ENCODE results near the gene NAT14.
A peak's percentile ranks its signal among the peaks of the same experiment; 100 is the strongest.

The NAT14 gene

DNA sequence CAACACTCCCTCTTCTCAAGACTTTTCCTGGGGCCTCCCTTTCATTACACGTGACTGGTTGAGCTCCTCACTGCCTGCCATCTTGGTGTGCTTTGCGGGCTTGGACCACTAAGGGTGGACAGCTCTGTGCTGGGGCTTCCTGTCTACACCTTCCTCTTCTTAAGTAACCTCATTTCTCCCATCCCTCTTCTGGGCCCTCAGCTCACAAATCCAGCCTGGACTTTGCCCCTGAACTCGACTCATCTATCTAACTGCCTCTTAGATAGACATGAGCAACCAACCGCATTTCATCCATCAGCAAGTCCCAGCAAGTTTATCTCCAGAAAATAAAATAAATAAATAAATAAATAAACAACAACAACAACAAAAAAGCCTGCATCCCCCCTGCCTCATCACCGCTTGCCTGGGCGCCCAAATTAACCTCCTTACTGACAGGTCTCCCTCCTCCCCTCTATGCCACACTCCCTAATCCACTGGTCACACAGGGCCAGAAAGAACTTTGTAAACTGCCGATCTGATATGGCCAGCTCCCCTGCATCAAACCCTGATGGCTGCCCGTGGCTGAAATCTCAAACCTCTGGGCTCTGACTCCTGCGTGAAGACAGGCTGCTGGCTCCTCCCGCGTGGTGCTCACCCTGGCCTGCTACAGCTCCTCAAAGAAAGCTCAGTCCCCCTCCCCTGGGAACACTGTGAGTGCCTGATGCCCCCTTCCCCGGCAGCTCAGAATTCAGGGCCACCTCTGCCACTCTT is 31.3 kb upstream of the NAT14 start:
- no peak for DNase-seq

- peak; percentile 80 for DNase-seq
These were observed 30.2 kb upstream of the NAT14 start for GRCh38 chr19:55454787-55455243.

DNA sequence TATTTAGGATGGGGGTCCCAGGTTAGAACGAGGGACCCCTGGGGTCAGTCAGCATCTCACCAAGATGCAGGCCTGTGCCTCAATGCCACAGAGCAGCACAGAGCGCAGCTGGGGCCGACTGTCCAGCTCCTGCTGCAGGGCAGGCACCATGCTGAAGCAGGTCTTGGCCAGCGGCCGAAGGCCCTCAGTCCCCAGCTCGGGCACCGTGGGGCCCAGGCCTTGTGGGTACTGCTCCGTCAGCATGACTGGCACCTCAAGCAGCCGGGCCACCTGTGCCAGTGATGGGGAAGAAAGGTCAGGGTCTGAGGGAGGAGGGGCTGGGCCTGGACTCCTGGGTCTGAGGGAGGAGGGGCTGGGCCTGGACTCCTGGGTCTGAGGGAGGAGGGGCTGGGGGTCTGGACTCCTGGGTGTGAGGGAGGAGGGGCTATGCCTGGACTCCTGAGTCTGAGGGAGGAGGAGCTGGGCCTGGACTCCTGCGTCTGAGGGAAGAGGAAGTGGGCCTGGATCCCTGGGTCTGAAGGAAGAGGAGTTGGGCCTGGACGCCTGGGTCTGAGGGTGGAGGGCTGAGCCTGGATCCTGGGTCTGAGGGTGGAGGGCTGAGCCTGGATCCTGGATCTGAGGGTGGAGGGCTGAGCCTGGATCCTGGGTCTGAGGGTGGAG is 29.3 kb upstream of the NAT14 start:
- DNase-seq, result no peak

DNA sequence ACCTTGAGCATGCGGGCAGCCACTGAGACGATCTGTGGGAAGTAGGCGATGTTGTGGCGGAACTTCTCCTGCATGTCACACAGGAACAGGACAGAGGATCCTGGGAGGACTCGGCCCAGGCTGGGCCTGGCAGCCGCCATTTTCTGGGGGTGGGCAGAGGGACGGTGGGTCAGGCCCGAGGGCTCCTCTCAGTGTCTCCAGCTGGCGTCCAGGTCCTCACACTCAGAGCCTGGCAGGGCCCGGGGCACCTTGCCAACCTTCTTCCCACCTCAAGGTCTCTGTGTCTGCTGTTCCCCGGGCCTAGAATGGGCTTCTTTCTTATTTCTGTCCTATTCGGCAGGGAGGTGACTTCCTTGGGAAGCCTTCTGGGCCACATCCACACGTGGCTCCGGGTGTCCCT is 28.6 kb upstream of the NAT14 start:
- no peak for DNase-seq

DNA sequence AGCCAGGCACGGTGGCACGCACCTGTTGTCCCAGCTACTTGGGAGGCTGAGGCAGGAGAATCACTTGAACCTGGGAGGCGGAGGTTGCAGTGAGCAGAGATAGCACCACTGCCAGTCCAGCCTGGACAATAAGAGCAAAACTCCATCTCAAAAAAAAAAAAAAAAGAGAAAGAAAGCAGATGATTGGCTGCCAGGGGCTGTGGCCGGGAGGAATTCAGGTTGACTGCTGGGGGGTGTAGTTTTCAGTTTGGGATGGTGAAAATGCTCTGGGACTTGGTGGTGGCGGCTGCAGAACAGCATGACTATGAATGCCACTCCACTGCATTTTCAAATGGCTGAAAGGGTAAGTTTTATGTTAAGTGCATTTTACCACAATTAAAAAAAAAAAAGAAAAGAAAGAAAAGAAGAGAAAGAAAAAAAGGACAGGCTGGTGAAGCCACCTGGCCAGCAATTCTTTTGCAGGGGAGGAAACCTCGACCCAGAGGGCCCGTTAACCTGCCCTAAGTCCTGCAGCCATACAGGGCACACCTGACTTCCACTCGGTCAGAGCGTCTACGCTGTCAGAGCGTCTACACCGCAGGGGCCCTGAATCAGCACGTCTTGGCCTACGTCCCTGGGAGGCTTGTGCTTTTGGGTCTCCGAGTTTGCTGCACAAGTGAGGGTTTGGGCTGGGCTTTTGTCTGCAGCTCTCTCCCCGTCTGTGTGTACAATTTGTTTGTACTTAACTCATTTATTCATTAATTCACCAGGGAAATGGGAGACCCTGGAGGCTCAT is 27.1 kb upstream of the NAT14 start:
- DNase-seq, result no peak

DNA sequence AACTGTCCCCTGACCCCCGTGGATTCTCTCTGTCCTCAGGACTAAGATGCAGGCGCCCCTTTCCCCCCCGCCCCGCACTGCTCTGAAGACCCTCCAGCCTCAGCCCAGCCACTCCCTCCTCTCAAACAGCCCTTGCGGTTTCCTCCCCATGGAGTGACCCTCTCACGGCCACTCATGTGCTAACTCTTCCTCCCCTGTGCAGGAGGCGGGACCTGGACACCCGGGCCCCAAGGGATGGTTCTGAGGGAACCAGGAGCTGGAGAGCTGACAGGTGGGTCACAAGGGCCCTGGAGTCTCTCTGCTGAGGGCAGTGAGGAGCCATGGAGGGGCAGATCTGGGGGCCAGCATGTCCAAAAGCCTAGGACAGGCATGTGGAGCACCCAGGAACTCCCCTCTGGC is 25.4 kb upstream of the NAT14 start:
- no peak for DNase-seq

GRCh38 chr19:55459950-55460657 is 24.9 kb upstream of the NAT14 start:
- no peak for DNase-seq

GRCh38 chr19:55460670-55461258 is 24.2 kb upstream of the NAT14 start:
- peak; percentile 72 for DNase-seq

DNA sequence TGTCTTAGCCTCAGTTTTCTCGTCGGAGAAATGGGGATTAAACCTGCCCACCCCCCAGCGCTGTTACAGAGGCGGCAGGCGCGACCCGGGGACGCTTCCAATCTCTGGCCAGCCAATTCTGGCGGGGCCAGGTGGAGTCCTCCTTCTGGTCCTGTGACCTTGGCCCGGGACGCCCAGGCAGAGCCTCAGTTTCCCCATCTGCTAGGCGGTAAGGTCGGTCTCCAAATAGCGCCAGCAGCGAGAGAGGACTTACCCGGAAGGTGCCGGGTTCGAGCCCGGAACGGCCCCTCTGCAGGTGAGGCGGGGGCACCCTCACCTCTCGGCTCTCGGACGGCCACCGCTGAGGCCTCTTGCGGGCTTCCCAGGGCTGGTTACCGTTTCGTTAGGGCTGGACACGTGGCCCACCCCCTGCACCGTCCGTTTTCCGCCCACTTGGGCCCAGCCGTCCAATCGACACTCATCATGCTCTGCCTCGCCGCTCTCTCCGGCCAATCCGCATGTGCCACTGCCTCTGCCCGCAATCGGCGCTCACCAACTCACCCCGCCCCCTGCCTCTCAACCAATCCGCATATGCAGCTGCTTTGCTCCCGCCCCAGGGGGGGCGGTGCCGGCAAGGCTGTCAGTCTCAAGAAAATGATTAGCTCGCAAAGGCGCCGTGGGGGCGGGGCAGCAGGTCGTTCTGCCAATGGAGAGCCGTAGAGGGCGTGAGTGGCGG is 23.6 kb upstream of the NAT14 start, which contains the start of gene ISOC2:
Gene ISOC2, minus strand, starts transcription at position 384 of the 715 bp plus-strand sequence. CDS start 5,156 bp downstream, outside the sequence.
- peak; percentile 100 for DNase-seq

DNA sequence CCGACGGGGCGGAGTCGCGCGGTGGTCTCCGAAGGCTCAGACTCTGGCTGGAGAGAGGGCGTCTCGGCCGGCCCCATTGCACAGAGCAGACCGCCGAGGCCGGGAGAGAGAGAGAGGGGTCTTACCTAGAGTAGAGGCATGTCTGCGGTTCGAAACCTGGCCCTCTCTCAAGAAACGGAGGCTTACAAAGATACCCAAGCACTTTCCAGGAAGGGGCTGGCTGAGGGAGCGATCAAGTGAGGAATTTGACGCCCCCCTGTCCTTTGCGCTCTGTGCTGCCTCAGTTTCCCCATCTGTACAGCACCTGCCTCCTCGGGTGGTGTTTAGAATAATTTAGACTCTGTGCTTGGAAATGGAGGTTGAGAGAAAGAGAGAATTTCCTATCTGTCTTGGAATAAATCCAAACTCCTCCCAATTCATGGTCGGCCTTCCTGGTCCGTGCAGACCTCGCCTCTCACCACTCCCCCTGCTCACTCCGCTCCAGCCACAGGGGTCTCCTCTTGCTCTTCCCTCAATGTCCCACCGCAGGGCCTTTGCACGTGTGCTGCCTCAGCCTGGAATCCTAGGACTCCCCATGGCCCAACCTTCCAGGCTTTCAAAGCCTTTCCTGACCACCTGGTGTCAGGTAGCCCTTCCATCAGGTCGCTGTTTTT is 22.9 kb upstream of the NAT14 start:
- DNase-seq, result no peak

GRCh38 chr19:55462722-55463121 is 22.3 kb upstream of the NAT14 start:
- DNase-seq, result no peak

GRCh38 chr19:55463583-55464031 is 21.4 kb upstream of the NAT14 start:
- DNase-seq, result no peak

GRCh38 chr19:55464039-55464661 is 20.8 kb upstream of the NAT14 start:
- no peak for DNase-seq

DNA sequence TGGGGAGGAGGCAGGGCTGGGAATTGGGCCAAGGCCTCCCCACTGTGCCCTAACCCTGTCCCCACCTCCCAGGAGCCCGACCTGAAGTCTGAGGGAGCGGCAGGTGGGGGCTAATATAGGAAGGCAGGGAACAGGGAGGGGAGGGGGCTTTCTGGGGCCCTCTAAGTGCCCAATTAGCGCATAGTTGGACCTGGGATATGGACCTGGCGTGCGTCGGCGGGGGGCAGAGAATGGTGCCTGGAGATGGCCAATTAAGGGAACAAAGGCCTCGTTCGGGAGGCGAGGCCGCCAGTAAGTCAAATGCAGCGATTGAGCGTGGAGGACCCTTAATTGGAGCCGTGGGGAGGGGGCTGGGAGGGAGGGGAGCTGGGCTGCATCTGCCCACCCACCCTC is 20.3 kb upstream of the NAT14 start, which contains the start of gene C19orf85:
Gene C19orf85, minus strand, starts transcription at position 90 of the 393 bp plus-strand sequence. CDS start 197 bp downstream, outside the sequence.
- DNase-seq, result no peak

GRCh38 chr19:55465460-55466240 is 19.3 kb upstream of the NAT14 start:
- DNase-seq, result no peak

DNA sequence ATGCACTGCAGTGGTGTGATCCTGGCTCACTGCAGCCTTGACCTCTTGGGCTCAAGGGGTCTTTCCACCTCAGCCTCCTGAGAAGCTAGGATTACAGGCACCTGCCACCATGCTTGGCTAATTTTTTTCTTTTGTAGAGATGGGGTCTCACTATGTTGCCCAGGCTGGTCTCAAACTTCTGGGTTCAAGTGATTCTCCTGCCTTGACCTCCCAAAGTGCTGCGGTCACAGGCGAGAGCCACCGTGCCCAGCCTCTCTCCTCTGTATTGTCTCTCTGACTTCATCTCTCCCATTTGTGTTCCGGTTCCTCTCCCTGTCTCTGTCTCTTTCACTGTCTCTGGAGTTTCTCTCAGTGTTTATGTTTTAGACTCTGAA is 18.8 kb upstream of the NAT14 start:
- DNase-seq, result no peak

DNA sequence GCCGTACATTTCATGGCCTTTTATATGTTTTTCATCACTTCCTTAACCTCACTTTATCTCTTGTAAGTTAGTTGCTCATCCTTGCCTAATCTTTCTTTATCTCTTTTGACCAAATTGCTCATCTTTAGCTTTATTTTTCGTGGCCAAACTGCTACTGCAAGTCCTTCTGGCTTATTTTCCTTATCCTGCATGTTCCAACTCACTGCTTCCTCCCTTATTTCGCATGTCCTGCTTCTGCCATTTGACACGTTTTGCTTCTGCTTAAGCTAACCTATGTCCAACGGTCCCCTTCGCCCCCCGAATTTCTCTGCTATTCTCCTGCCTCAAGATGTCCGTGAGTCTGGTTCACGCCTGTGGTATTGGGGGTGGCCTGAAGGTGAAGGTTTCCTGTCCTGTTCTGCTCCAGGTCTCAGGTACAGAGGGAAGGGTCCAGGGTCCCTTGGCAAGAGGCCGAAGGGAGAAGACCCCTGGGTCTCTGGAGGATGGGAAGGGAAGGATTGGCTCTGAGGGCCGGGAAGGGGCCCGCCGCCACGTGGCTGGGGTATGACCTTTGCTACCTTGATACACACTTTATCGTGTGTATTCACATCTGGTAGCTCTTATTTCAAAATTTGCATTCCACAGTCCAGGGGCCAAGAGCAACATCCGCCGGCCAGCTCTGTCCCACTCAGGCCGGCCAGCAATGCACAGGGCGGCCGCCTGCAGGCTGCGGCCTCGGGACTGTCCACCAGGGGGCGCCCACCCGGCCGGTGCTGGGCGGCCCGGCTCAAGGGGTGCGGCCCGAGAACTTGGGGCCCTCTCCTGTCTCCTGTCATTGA is 17.5 kb upstream of the NAT14 start:
- DNase-seq, result peak; percentile 92

- no peak for DNase-seq
These were observed 17.0 kb upstream of the NAT14 start for GRCh38 chr19:55468054-55468393.

DNA sequence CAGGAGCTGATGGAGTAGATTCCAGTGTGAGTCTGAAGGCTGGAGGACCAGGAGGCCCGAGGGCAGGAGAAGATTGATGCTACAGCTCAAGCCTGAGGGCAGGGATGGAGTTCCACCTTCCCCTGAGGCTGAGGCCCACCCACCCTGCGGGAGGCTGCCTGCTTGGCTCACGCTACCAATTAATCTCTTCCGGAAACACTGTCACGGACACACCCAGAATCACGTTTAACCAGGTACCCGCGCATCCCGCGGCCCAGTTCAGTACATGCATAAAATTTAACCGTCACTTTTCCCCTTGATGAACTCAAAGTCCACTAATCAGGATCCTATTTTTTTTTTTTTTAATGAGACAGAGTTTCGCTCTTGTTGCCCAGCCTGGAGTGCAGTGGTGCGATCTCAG is 13.7 kb upstream of the NAT14 start:
- no peak for DNase-seq

Data from activated effector memory CD4-positive, alpha-beta T cell treated with anti-CD3 and anti-CD28 coated beads, Interleukin-2, amount 50 U/mL, for 16 hours (primary cell).